Measurements from ENCODE around the gene UNC13D.

DNA sequence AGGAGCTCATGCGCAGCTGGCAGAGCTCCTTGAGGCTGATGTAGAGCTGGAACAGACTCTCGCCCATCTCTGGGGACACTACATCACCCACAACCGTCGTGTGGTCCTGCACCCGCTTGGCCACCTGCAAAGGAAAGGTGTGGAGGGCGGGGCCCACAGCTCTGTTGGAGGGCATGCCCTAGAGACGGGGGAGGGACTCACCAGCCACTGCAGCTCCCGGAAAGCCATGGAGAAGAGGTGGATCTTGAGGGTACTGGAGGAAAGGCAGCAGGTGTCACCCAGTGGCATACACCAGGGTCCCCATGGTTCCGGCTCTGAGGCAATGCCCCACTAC, 8.6 kb downstream of the UNC13D start:
- TF ChIP-seq POLR2A (IDR thresholded peaks at IDR 0.05), result no peak
- TF ChIP-seq, protein P1, sequence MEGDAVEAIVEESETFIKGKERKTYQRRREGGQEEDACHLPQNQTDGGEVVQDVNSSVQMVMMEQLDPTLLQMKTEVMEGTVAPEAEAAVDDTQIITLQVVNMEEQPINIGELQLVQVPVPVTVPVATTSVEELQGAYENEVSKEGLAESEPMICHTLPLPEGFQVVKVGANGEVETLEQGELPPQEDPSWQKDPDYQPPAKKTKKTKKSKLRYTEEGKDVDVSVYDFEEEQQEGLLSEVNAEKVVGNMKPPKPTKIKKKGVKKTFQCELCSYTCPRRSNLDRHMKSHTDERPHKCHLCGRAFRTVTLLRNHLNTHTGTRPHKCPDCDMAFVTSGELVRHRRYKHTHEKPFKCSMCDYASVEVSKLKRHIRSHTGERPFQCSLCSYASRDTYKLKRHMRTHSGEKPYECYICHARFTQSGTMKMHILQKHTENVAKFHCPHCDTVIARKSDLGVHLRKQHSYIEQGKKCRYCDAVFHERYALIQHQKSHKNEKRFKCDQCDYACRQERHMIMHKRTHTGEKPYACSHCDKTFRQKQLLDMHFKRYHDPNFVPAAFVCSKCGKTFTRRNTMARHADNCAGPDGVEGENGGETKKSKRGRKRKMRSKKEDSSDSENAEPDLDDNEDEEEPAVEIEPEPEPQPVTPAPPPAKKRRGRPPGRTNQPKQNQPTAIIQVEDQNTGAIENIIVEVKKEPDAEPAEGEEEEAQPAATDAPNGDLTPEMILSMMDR (IDR thresholded peaks at IDR 0.05), result no peak
- no peak for TF ChIP-seq POLR2AphosphoS5 (IDR thresholded peaks at IDR 0.05)
